BLaER1 (cell line): ENCODE results near the gene MFAP2.

Source experiments
- H3K27ac ChIP-seq: shearing (Covaris generic); formaldehyde crosslinking; 2 replicates; pipeline ENCODE4 v1.8.1; 2022
- H3K27me3 ChIP-seq: shearing (Covaris generic); formaldehyde crosslinking; 2 replicates; pipeline ENCODE4 v1.8.1; 2022
- H3K36me3 ChIP-seq: shearing (Covaris generic); formaldehyde crosslinking; 2 replicates; pipeline ENCODE4 v1.8.1; 2022
- H3K4me1 ChIP-seq: shearing (Covaris generic); formaldehyde crosslinking; 2 replicates; pipeline ENCODE4 v1.8.1; 2022
- H3K4me2 ChIP-seq: shearing (Covaris generic); formaldehyde crosslinking; 2 replicates; pipeline ENCODE4 v1.8.1; 2022
- H3K4me3 ChIP-seq: shearing (Covaris generic); formaldehyde crosslinking; 2 replicates; pipeline ENCODE4 v1.8.1; 2022
- H3K9ac ChIP-seq: shearing (Covaris generic); formaldehyde crosslinking; 2 replicates; pipeline ENCODE4 v1.8.1; 2022
- H3K9me3 ChIP-seq: shearing (Covaris generic); formaldehyde crosslinking; 2 replicates; pipeline ENCODE4 v1.8.1; 2022
- H4K20me1 ChIP-seq: shearing (Covaris generic); formaldehyde crosslinking; 2 replicates; pipeline ENCODE4 v1.8.1; 2022
- Cebpa-rat ChIP-seq: shearing (Covaris generic); IDR thresholded peaks from 2 replicates; pipeline ENCODE4 v1.8.1; 2022

The MFAP2 gene

DNA sequence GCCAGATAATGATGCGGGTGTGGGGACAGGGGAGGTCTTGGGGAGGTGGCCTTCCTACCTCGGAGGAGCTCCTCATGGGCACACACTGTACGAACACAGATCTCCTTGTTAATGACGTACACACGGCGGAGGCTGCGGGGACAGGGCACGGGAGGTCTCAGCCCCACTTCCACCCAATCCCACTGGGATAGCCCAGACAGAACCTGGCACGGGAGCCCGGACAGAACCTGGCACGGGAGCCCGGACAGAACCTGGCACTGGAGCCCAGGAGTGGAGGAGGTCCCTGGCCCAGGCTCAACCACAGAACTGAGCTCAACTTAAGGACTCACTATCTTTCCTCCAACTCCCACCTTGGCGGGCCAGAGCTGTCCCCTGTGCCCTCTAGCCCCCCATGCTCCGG, 5.2 kb downstream of the MFAP2 start:
- no peak for TF ChIP-seq Cebpa-rat
- Histone ChIP-seq H4K20me1 (peaks cover 31% of the 10 kb centered on the region), H3K4me1 (peaks cover 37% of the 10 kb centered on the region), H3K27ac (no peak overlapping the region), H3K4me3 (no peak overlapping the region), H3K4me2 (no peak overlapping the region), H3K36me3 (peaks cover 7% of the 10 kb centered on the region; the same call in 1 of the 2 replicates), H3K9me3 (no peaks in the 10 kb centered on the region), H3K9ac (no peak overlapping the region), H3K27me3 (peaks cover under 1% of the 10 kb centered on the region; the same call in 1 of the 2 replicates)

- no peak overlapping the region for H3K4me3 ChIP-seq
- no peak overlapping the region for H3K4me2 ChIP-seq
- H3K9ac ChIP-seq = no peak overlapping the region
- peaks cover 24% of the 10 kb centered on the region for H3K4me1 ChIP-seq
- H3K27me3 ChIP-seq = no peaks in the 10 kb centered on the region
- peaks cover 28% of the 10 kb centered on the region for H4K20me1 ChIP-seq
- no peak for TF ChIP-seq Cebpa-rat
- H3K27ac ChIP-seq = no peak overlapping the region
- H3K36me3 ChIP-seq = peaks cover 11% of the 10 kb centered on the region; the same call in 1 of the 2 replicates
- H3K9me3 ChIP-seq = no peaks in the 10 kb centered on the region
Observed at GRCh38 chr1:16973215-16973614, 7.2 kb downstream of the MFAP2 start.

DNA sequence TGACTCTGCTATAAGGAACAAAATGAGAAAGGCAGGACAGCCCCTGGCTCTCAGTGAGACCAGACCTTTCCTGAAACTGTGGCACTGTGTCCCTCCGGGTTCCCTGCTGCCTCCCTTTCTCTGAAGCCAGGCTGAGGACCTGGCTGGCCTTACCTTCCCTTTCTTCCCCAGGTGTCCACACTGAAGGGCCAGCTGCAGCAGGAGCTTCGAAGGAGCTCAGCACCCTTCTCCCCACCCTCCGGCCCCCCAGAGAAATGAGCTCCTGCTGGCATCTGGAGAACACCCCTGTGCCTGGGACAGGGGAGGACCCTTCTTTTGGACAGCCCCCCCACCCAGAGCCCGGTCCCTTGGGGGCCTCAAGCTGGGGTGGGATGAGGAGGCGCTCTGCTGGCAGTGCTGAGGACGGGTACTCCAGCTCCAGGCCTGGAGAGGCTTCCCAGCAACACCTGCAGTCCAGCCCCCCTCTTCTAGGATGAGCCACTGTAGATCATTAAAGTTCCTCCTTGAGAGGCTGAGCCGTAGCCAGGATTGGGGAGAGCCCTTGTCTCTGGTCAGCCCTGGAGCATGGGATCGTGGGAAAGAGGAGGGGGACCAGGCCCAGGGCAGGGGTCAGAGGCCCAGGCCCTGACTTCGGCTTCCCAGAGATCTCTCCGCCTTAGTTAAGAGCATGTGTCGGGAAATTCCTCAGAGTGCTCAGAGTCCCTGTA, 8.1 kb downstream of the MFAP2 start:
- Histone ChIP-seq H3K27ac (no peak overlapping the region), H3K4me1 (peaks cover 15% of the 10 kb centered on the region; the same call in 1 of the 2 replicates), H4K20me1 (peaks cover 20% of the 10 kb centered on the region), H3K36me3 (peaks cover 17% of the 10 kb centered on the region; the same call in 1 of the 2 replicates), H3K27me3 (no peaks in the 10 kb centered on the region), H3K4me2 (no peak overlapping the region), H3K9ac (no peak overlapping the region), H3K4me3 (no peak overlapping the region), H3K9me3 (no peaks in the 10 kb centered on the region)
- no peak for TF ChIP-seq Cebpa-rat

- H3K9ac ChIP-seq = no peak overlapping the region
- H3K9me3 ChIP-seq = no peaks in the 10 kb centered on the region
- H3K27me3 ChIP-seq = no peaks in the 10 kb centered on the region
- no peak for TF ChIP-seq Cebpa-rat
- peaks cover 17% of the 10 kb centered on the region; the same call in 1 of the 2 replicates for H4K20me1 ChIP-seq
- no peak overlapping the region for H3K27ac ChIP-seq
- H3K4me3 ChIP-seq = no peak overlapping the region
- no peak overlapping the region for H3K4me2 ChIP-seq
- peaks cover 19% of the 10 kb centered on the region; the same call in 1 of the 2 replicates for H3K36me3 ChIP-seq
- peaks cover 9% of the 10 kb centered on the region; the same call in 1 of the 2 replicates for H3K4me1 ChIP-seq
Observed at GRCh38 chr1:16971341-16972188, 8.9 kb downstream of the MFAP2 start.

- Histone ChIP-seq H3K36me3 (peaks cover 31% of the 10 kb centered on the region; the same call in 1 of the 2 replicates), H3K9ac (no peak overlapping the region), H3K27ac (no peak overlapping the region), H3K4me3 (no peak overlapping the region), H4K20me1 (peaks cover 17% of the 10 kb centered on the region; the same call in 1 of the 2 replicates), H3K4me1 (peaks cover 9% of the 10 kb centered on the region; the same call in 1 of the 2 replicates), H3K9me3 (no peaks in the 10 kb centered on the region), H3K27me3 (no peaks in the 10 kb centered on the region), H3K4me2 (no peak overlapping the region)
- TF ChIP-seq Cebpa-rat = no peak
Observed at GRCh38 chr1:16970132-16970910, 10.1 kb downstream of the MFAP2 start.

DNA sequence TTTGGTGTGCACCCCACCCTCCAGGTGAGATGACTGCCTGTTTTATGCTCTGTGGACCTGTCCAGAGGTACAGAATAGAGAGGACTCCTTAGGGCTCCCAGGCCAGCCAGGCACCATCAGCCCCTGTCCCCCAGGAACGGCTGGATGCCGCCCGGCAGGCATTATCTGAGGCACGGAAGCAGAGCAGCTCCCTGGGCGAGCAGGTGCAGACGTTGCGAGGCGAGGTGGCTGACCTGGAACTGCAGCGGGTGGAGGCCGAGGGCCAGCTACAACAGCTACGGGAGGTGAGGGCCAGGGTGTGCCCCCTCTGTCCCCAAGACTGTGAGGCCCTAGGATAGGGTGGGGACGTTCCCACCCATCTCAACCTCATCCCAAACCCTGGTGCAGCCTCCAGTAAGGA, 10.8 kb downstream of the MFAP2 start:
- Histone ChIP-seq H3K9ac (no peak overlapping the region; the same call in 1 of the 2 replicates), H3K9me3 (no peaks in the 10 kb centered on the region), H3K4me1 (peaks cover 9% of the 10 kb centered on the region; the same call in 1 of the 2 replicates), H3K4me2 (no peak overlapping the region), H3K36me3 (peaks cover 31% of the 10 kb centered on the region; the same call in 1 of the 2 replicates), H4K20me1 (peaks cover 17% of the 10 kb centered on the region; the same call in 1 of the 2 replicates), H3K27ac (no peak overlapping the region), H3K4me3 (no peak overlapping the region), H3K27me3 (no peaks in the 10 kb centered on the region)
- no peak for TF ChIP-seq Cebpa-rat

DNA sequence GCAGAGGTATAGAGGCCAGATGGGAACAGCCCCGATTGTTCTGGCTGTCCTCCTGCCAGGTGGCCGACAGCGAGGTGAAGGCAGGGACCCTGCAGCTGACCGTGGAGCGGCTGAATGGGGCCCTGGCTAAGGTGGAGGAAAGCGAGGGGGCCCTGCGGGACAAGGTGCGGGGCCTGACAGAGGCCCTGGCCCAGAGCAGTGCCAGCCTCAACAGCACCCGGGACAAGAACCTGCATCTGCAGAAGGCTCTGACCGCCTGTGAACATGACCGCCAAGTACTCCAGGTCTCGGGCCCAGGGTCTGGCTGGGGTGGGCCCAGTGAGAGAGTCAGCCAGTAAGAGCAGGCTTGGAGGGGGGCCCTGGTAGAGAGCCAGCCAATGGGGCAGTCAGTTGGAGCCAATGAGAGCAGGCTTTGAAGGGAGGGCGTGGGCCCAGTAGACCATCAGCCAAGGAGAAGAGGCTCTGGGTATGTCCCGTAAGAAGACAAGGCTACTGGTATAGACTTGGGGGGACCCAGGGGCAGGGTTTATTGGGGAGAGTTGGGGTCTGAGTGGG, 11.3 kb downstream of the MFAP2 start:
- Histone ChIP-seq H3K36me3 (peaks cover 31% of the 10 kb centered on the region; the same call in 1 of the 2 replicates), H3K4me3 (no peak overlapping the region), H4K20me1 (peaks cover 17% of the 10 kb centered on the region; the same call in 1 of the 2 replicates), H3K9ac (no peak overlapping the region; the same call in 1 of the 2 replicates), H3K4me2 (no peak overlapping the region), H3K27ac (no peak overlapping the region), H3K9me3 (no peaks in the 10 kb centered on the region), H3K27me3 (no peaks in the 10 kb centered on the region), H3K4me1 (peaks cover 9% of the 10 kb centered on the region; the same call in 1 of the 2 replicates)
- no peak for TF ChIP-seq Cebpa-rat

GRCh38 chr1:16968372-16968771, 12.0 kb downstream of the MFAP2 start:
- Histone ChIP-seq H3K4me1 (peaks cover 9% of the 10 kb centered on the region; the same call in 1 of the 2 replicates), H3K4me3 (no peak overlapping the region), H3K4me2 (no peak overlapping the region), H3K27ac (no peak overlapping the region), H3K27me3 (no peaks in the 10 kb centered on the region), H3K9ac (no peak overlapping the region), H3K36me3 (peaks cover 31% of the 10 kb centered on the region; the same call in 1 of the 2 replicates), H3K9me3 (no peaks in the 10 kb centered on the region), H4K20me1 (peaks cover 17% of the 10 kb centered on the region; the same call in 1 of the 2 replicates)
- no peak for TF ChIP-seq Cebpa-rat

DNA sequence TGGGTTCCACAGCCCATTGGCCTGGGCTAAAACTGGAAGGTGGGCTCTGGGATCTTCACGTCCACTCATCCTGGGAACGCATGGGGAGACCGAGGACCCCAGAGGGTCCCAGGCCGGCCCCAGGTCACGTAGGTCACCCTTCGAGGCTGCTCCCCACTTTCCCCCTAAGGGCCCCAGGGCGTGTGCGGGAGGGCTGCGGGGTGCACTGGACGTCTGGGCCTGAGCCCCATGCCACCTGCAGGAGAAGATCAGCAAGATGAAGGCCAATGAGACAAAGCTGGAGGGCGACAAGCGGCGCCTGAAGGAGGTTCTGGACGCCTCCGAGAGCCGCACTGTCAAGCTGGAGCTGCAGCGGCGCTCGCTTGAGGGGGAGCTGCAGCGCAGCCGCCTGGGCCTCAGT, 12.5 kb downstream of the MFAP2 start:
- Histone ChIP-seq H3K4me1 (peaks cover 9% of the 10 kb centered on the region; the same call in 1 of the 2 replicates), H3K4me2 (no peak overlapping the region), H3K4me3 (no peak overlapping the region), H4K20me1 (peaks cover 17% of the 10 kb centered on the region; the same call in 1 of the 2 replicates), H3K9ac (no peak overlapping the region), H3K36me3 (peaks cover 31% of the 10 kb centered on the region; the same call in 1 of the 2 replicates), H3K27ac (no peak overlapping the region), H3K9me3 (no peaks in the 10 kb centered on the region), H3K27me3 (no peaks in the 10 kb centered on the region)
- no peak for TF ChIP-seq Cebpa-rat
